ENCODE results near the gene EMILIN2. TPM values are rescaled to one million over a fixed set of nuclear protein-coding genes. Genes with fewer than 3 reads are reported as not detected.

EMILIN2 gene
- total RNA-seq, 2 donors from 2014 or later, result 33.6 to 38.6 TPM

GRCh38 chr18:2811416-2811815, 35.4 kb upstream of the EMILIN2 start:
- 98% methylated on average over 1 of the region's 1 CpG for WGBS

GRCh38 chr18:2814928-2815327, 31.9 kb upstream of the EMILIN2 start:
- TF ChIP-seq POLR2AphosphoS5 (IDR thresholded peaks at IDR 0.05) (no peak), POLR2A (IDR thresholded peaks at IDR 0.05) (no peak), CTCF (IDR thresholded peaks at IDR 0.05) (no peak)
- no peaks in the 10 kb centered on the region for H3K36me3 ChIP-seq
- 94% methylated on average over 2 of the region's 2 CpGs for WGBS
- H3K4me3 ChIP-seq, result no peak overlapping the region
- no peaks in the 10 kb centered on the region for H3K4me1 ChIP-seq (replicated peaks)
- intact Hi-C loops (cut with DNase I), result no loop called here
- no peak for DNase-seq (ENCODE audit: low spot score)
- H3K27me3 ChIP-seq (replicated peaks; ENCODE audit: insufficient read depth), result no peaks in the 10 kb centered on the region
- no peak overlapping the region for H3K27ac ChIP-seq
- H3K9me3 ChIP-seq, result no peaks in the 10 kb centered on the region

More at GRCh38 chr18:2811416-2811815, 35.4 kb upstream of the EMILIN2 start:
- no peaks in the 10 kb centered on the region for H3K36me3 ChIP-seq
- no peak overlapping the region for H3K27ac ChIP-seq
- no peaks in the 10 kb centered on the region for H3K4me1 ChIP-seq (replicated peaks)
- H3K27me3 ChIP-seq (replicated peaks; ENCODE audit: insufficient read depth), result no peaks in the 10 kb centered on the region
- H3K4me3 ChIP-seq, result no peak overlapping the region
- no peak for DNase-seq (ENCODE audit: low spot score)
- intact Hi-C loops (cut with DNase I), result no loop called here
- TF ChIP-seq CTCF (IDR thresholded peaks at IDR 0.05), result no peak
- no peak for TF ChIP-seq POLR2A (IDR thresholded peaks at IDR 0.05)
- TF ChIP-seq POLR2AphosphoS5 (IDR thresholded peaks at IDR 0.05), result no peak
- H3K9me3 ChIP-seq, result no peaks in the 10 kb centered on the region

- TF ChIP-seq CTCF (IDR thresholded peaks at IDR 0.05) (no peak), POLR2AphosphoS5 (IDR thresholded peaks at IDR 0.05) (no peak), POLR2A (IDR thresholded peaks at IDR 0.05) (no peak)
Measured at GRCh38 chr18:2818281-2818680, 28.5 kb upstream of the EMILIN2 start.

GRCh38 chr18:2821695-2822094, 25.1 kb upstream of the EMILIN2 start:
- no peak for DNase-seq (ENCODE audit: low spot score)
- H3K36me3 ChIP-seq, result no peaks in the 10 kb centered on the region
- no peak overlapping the region for H3K27ac ChIP-seq
- no peak overlapping the region for H3K4me3 ChIP-seq
- intact Hi-C loops (cut with DNase I), result no loop called here
- H3K9me3 ChIP-seq, result no peaks in the 10 kb centered on the region
- H3K4me1 ChIP-seq (replicated peaks), result no peaks in the 10 kb centered on the region
- WGBS, result 88% methylated on average over 2 of the region's 2 CpGs
- TF ChIP-seq POLR2A (IDR thresholded peaks at IDR 0.05) (no peak), POLR2AphosphoS5 (IDR thresholded peaks at IDR 0.05) (no peak), CTCF (IDR thresholded peaks at IDR 0.05) (no peak)
- H3K27me3 ChIP-seq (replicated peaks; ENCODE audit: insufficient read depth), result no peaks in the 10 kb centered on the region

More at GRCh38 chr18:2818281-2818680, 28.5 kb upstream of the EMILIN2 start:
- no peak overlapping the region for H3K27ac ChIP-seq
- no peaks in the 10 kb centered on the region for H3K4me1 ChIP-seq (replicated peaks)
- H3K9me3 ChIP-seq, result no peaks in the 10 kb centered on the region
- no peak for DNase-seq (ENCODE audit: low spot score)
- no peak overlapping the region for H3K4me3 ChIP-seq
- H3K27me3 ChIP-seq (replicated peaks; ENCODE audit: insufficient read depth), result no peaks in the 10 kb centered on the region
- H3K36me3 ChIP-seq, result no peaks in the 10 kb centered on the region
- intact Hi-C loops (cut with DNase I), result no loop called here

GRCh38 chr18:2822213-2822921, 24.4 kb upstream of the EMILIN2 start:
- no peaks in the 10 kb centered on the region for H3K27me3 ChIP-seq (replicated peaks; ENCODE audit: insufficient read depth)
- intact Hi-C loops (cut with DNase I), result no loop called here
- H3K36me3 ChIP-seq, result no peaks in the 10 kb centered on the region
- no peaks in the 10 kb centered on the region for H3K4me1 ChIP-seq (replicated peaks)
- no peak overlapping the region for H3K27ac ChIP-seq
- no peaks in the 10 kb centered on the region for H3K9me3 ChIP-seq
- DNase-seq (ENCODE audit: low spot score), result no peak
- 87% methylated on average over 6 of the region's 6 CpGs for WGBS
- no peak overlapping the region for H3K4me3 ChIP-seq
- TF ChIP-seq POLR2AphosphoS5 (IDR thresholded peaks at IDR 0.05) (no peak), CTCF (IDR thresholded peaks at IDR 0.05) (no peak), POLR2A (IDR thresholded peaks at IDR 0.05) (no peak)

Measured in prostate gland (tissue), 2 donors.